Measurements from ENCODE around the gene GRB10.
A peak's percentile ranks its signal among the peaks of the same experiment; 100 is the strongest.

The GRB10 gene

GRCh38 chr7:50564640-50565558 is 217.8 kb downstream of the GRB10 start, which contains the start of gene DDC:
Gene DDC (minus strand): TSS chr7:50565405. CDS start chr7:50544085, 21,320 bp downstream.
- Mint-ChIP-seq H3K36me3 (ENCODE audit: low read depth) (no peaks in the 10 kb centered on the region), H3K4me1 (no peaks in the 10 kb centered on the region), H3K27ac (peak within 1 kb of the TSS; percentile 18 to 97 (median 72)), H3K9me3 (peaks cover 5% of the 10 kb centered on the region), H3K4me3 (peak within 1 kb of the TSS in 1 of 3 experiments; percentile 28), H3K27me3 (ENCODE audit: low read depth) (peaks cover 15% of the 10 kb centered on the region)
- TF ChIP-seq, protein P1, sequence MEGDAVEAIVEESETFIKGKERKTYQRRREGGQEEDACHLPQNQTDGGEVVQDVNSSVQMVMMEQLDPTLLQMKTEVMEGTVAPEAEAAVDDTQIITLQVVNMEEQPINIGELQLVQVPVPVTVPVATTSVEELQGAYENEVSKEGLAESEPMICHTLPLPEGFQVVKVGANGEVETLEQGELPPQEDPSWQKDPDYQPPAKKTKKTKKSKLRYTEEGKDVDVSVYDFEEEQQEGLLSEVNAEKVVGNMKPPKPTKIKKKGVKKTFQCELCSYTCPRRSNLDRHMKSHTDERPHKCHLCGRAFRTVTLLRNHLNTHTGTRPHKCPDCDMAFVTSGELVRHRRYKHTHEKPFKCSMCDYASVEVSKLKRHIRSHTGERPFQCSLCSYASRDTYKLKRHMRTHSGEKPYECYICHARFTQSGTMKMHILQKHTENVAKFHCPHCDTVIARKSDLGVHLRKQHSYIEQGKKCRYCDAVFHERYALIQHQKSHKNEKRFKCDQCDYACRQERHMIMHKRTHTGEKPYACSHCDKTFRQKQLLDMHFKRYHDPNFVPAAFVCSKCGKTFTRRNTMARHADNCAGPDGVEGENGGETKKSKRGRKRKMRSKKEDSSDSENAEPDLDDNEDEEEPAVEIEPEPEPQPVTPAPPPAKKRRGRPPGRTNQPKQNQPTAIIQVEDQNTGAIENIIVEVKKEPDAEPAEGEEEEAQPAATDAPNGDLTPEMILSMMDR (IDR thresholded peaks at IDR 0.05; ENCODE audit: unreplicated experiment in 3 of 3): no peak

DNA sequence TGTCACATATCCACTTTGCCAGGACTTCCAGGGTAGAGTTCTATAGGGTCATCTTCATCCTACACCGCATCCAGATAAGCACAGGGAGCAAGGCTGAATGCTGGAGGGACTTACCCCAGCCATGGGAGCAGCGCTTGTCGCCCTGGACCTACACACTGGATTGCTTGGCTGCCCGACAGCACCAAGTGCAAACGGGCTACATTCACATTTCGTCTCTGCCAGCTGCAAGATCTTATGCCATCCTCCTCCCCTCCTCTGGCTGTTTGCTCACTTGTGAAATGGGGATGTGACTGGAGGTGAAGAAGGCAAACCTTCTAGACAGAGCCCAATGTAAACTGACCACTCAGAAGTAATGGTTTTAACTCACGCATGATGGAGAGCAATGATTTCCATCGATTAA is 218.5 kb downstream of the GRB10 start:
- H3K9me3 Mint-ChIP-seq: peaks cover 5% of the 10 kb centered on the region
- peak overlapping the region in 1 of 3 experiments; percentile 97 for H3K27ac Mint-ChIP-seq
- peak overlapping the region in 1 of 3 experiments; percentile 28 for H3K4me3 Mint-ChIP-seq
- TF ChIP-seq, protein P1 (IDR thresholded peaks at IDR 0.05; ENCODE audit: unreplicated experiment in 3 of 3): no peak
- peaks cover 15% of the 10 kb centered on the region for H3K27me3 Mint-ChIP-seq (ENCODE audit: low read depth)
- H3K36me3 Mint-ChIP-seq (ENCODE audit: low read depth): no peaks in the 10 kb centered on the region
- H3K4me1 Mint-ChIP-seq: peaks cover under 1% of the 10 kb centered on the region

GRCh38 chr7:50562136-50562535 is 220.6 kb downstream of the GRB10 start:
- peak overlapping the region in 1 of 3 experiments; percentile 77 for H3K27ac Mint-ChIP-seq
- no peaks in the 10 kb centered on the region for H3K36me3 Mint-ChIP-seq (ENCODE audit: low read depth)
- peaks cover 15% of the 10 kb centered on the region for H3K27me3 Mint-ChIP-seq (ENCODE audit: low read depth)
- H3K9me3 Mint-ChIP-seq: peaks cover 5% of the 10 kb centered on the region
- peaks cover 14% of the 10 kb centered on the region for H3K4me1 Mint-ChIP-seq
- TF ChIP-seq, protein P1 (IDR thresholded peaks at IDR 0.05; ENCODE audit: unreplicated experiment in 3 of 3): no peak
- H3K4me3 Mint-ChIP-seq: no peak overlapping the region

GRCh38 chr7:50560865-50561351 is 221.8 kb downstream of the GRB10 start:
- Mint-ChIP-seq H3K4me1 (peaks cover 22% of the 10 kb centered on the region), H3K27ac (peak overlapping the region in 2 of 3 experiments; percentile 55 to 92), H3K27me3 (ENCODE audit: low read depth) (peaks cover 13% of the 10 kb centered on the region), H3K36me3 (ENCODE audit: low read depth) (no peaks in the 10 kb centered on the region), H3K4me3 (peak overlapping the region in 1 of 3 experiments; percentile 29), H3K9me3 (peaks cover 2% of the 10 kb centered on the region)
- TF ChIP-seq, protein P1 (IDR thresholded peaks at IDR 0.05; ENCODE audit: unreplicated experiment in 3 of 3): no peak

DNA sequence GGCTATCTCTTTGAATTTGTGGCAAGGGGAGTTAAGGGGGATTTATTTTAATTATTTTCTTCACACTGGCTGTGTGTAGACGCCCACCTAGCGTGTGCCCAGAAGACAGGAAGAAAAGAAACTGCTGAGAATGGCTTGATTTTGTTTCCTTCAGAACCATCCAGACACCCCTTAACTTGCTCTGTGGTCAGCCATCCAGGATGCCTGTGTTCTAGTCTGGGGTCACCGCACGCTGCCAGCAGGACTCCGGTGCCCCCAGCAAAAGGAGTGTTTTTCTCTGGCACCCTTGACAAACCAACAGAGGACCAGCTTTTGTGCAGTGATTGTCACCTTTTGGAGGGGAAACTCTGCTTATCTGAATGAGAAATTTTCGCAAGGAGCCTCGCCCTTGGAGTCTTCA is 222.8 kb downstream of the GRB10 start:
- Mint-ChIP-seq H3K36me3 (ENCODE audit: low read depth) (no peaks in the 10 kb centered on the region), H3K9me3 (no peaks in the 10 kb centered on the region), H3K27me3 (ENCODE audit: low read depth) (peaks cover 12% of the 10 kb centered on the region), H3K4me1 (peaks cover 22% of the 10 kb centered on the region), H3K4me3 (no peak overlapping the region), H3K27ac (peak overlapping the region in 1 of 3 experiments; percentile 22)
- TF ChIP-seq, protein P1 (IDR thresholded peaks at IDR 0.05; ENCODE audit: unreplicated experiment in 3 of 3): no peak

All from nephron (organoid).